GM18909 (cell line): ENCODE results near the gene MPZL1.

ENCODE experiments used
- ATAC-seq: cut with Tn5 transposase; IDR thresholded peaks from one replicate; pipeline ENCODE4 v1.9.1; 2021; ENCODE audit warnings: mild to moderate bottlenecking; ENCODE audit not compliant: unreplicated experiment, poor library complexity

Gene MPZL1

GRCh38 chr1:167694691-167695090, 27.1 kb upstream of the MPZL1 start:
- no peak for ATAC-seq

GRCh38 chr1:167695147-167695546, 26.6 kb upstream of the MPZL1 start:
- ATAC-seq: no peak

- no peak for ATAC-seq
Measured at GRCh38 chr1:167695756-167696561, 25.8 kb upstream of the MPZL1 start.

- no peak for ATAC-seq
Measured at GRCh38 chr1:167697667-167698141, 24.1 kb upstream of the MPZL1 start.

- ATAC-seq: no peak
Measured at GRCh38 chr1:167698313-167698712, 23.5 kb upstream of the MPZL1 start.

GRCh38 chr1:167701510-167701909, 20.3 kb upstream of the MPZL1 start:
- no peak for ATAC-seq

GRCh38 chr1:167703557-167703956, 18.2 kb upstream of the MPZL1 start:
- ATAC-seq: no peak

GRCh38 chr1:167704715-167705114, 17.1 kb upstream of the MPZL1 start:
- ATAC-seq: no peak

GRCh38 chr1:167705250-167705649, 16.5 kb upstream of the MPZL1 start:
- no peak for ATAC-seq

GRCh38 chr1:167706363-167706762, 15.4 kb upstream of the MPZL1 start:
- no peak for ATAC-seq

GRCh38 chr1:167706931-167707877, 14.6 kb upstream of the MPZL1 start:
- peak; percentile 41 for ATAC-seq

- no peak for ATAC-seq
Measured at GRCh38 chr1:167707942-167708341, 13.8 kb upstream of the MPZL1 start.

- peak; percentile 36 for ATAC-seq
Measured at GRCh38 chr1:167708940-167709389, 12.8 kb upstream of the MPZL1 start.

GRCh38 chr1:167710836-167711235, 10.9 kb upstream of the MPZL1 start:
- ATAC-seq: no peak

- no peak for ATAC-seq
Measured at GRCh38 chr1:167711797-167712196, 10.0 kb upstream of the MPZL1 start.

GRCh38 chr1:167713330-167714081, 8.3 kb upstream of the MPZL1 start:
- no peak for ATAC-seq

- ATAC-seq: peak; percentile 60
Measured at GRCh38 chr1:167714098-167714438, 7.7 kb upstream of the MPZL1 start.

- peak; percentile 49 for ATAC-seq
Measured at GRCh38 chr1:167714439-167715156, 7.2 kb upstream of the MPZL1 start.

- ATAC-seq: peak; percentile 39
Measured at GRCh38 chr1:167715157-167715999, 6.4 kb upstream of the MPZL1 start.
